Subcutaneous abdominal adipose tissue (tissue), 5 donors: ENCODE data around the gene CXCL12.

ENCODE experiments used
- H3K27ac ChIP-seq: one replicate; pipeline ENCODE4 v1.7.0; 2013; ENCODE audit warnings: low read depth, mild to moderate bottlenecking, inconsistent platforms, low read length, moderate library complexity
- H3K27me3 ChIP-seq, 5 donors: one replicate each; pipeline ENCODE4 v1.7.0; 2013; ENCODE audit warnings: low read length in 5 of 5, inconsistent platforms in 1 of 5; ENCODE audit not compliant: control insufficient read depth in 5 of 5, insufficient read depth in 4 of 5
- H3K36me3 ChIP-seq, 5 donors: one replicate each; pipeline ENCODE4 v1.7.0; 2013; ENCODE audit warnings: low read length in 5 of 5; ENCODE audit not compliant: control insufficient read depth in 5 of 5, insufficient read depth in 5 of 5
- H3K4me1 ChIP-seq, 5 donors: one replicate each; pipeline ENCODE4 v1.7.0; 2013; ENCODE audit warnings: low read length in 5 of 5, mild to moderate bottlenecking in 3 of 5, moderate library complexity in 1 of 5; ENCODE audit not compliant: control insufficient read depth in 5 of 5, insufficient read depth in 5 of 5
- H3K4me3 ChIP-seq, 5 donors: one replicate each; pipeline ENCODE4 v1.7.0; 2013; ENCODE audit warnings: low read length in 5 of 5, low read depth in 1 of 5
- H3K9ac ChIP-seq, 5 donors: one replicate each; pipeline ENCODE4 v1.7.0; 2013; ENCODE audit warnings: low read length in 5 of 5, mild to moderate bottlenecking in 4 of 5, moderate library complexity in 3 of 5
- H3K9me3 ChIP-seq, 5 donors: one replicate each; pipeline ENCODE4 v1.7.0; 2013; ENCODE audit warnings: low read length in 5 of 5; ENCODE audit not compliant: control insufficient read depth in 5 of 5
- donor health status: healthy.
- donor health status: healthy.
- donor health status: healthy.
- donor health status: healthy.
- donor health status: healthy.

The CXCL12 gene

DNA sequence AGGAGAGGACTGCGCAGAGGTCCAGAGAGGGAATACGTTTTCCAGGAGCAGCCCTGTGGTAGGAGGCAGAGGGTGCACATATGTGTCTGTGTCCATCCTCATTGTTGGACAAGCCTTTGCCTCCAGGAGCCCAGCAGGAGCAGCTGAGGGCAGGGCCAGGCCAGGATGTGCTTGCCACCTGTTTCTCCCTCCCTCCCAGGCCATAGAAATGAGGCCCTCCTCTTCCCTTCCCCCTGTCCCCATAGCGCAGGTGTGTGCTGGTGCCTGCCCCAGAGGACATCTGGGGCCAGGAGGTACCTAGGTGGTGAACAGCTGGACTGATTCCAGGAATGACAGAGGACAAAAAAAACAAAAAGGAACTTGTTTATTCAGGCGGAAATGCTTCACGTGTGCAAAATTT lies 10.5 kb upstream of the CXCL12 start:
- Histone ChIP-seq H3K4me1 (peaks cover 0 to 11% (median 5%) of the 10 kb centered on the region in 5 donors), H3K9me3 (no peaks in the 10 kb centered on the region), H3K4me3 (no peak overlapping the region), H3K9ac (no peak overlapping the region), H3K27me3 (peaks cover 0 to 4% (median 0%) of the 10 kb centered on the region in 5 donors), H3K27ac (no peak overlapping the region), H3K36me3 (no peaks in the 10 kb centered on the region)

DNA sequence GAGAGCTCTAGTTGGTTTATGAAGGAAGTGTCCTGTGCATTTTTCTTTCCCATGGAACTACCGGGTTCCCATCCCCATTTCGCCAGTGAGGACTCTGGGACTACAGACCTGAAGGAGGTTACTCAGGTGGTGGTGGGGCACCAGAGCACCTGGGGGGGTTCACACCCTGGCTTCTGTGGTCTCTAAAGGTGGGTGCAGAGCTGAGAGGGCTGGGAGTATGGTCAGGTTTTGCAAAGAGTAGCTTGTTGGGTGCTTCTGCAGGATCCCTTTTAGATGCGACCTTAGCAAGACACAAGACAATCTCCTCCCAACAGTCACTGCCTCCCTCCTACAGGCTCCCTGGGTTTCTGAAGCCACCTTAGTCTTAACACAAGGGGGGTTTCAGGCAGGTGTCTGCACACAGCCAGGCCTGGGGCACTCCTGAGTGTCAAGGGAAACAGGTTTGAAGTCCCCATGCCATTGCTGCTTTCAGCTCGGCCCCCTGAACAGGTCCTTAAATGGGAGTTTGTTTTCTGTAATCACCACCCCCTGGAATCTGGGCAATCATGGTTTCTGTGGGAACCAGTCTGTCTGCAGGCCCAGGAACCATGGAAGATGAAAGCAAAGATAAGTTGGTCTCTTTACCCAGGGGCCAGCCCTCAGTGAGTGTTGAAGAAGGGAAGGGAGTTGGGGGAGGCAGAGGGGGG lies 9.9 kb upstream of the CXCL12 start:
- Histone ChIP-seq H3K4me3 (no peak overlapping the region), H3K4me1 (peaks cover 0 to 11% (median 8%) of the 10 kb centered on the region in 5 donors), H3K27me3 (peaks cover 0 to 4% (median 0%) of the 10 kb centered on the region in 5 donors), H3K9me3 (no peaks in the 10 kb centered on the region), H3K9ac (no peak overlapping the region), H3K36me3 (no peaks in the 10 kb centered on the region), H3K27ac (no peak overlapping the region)

DNA sequence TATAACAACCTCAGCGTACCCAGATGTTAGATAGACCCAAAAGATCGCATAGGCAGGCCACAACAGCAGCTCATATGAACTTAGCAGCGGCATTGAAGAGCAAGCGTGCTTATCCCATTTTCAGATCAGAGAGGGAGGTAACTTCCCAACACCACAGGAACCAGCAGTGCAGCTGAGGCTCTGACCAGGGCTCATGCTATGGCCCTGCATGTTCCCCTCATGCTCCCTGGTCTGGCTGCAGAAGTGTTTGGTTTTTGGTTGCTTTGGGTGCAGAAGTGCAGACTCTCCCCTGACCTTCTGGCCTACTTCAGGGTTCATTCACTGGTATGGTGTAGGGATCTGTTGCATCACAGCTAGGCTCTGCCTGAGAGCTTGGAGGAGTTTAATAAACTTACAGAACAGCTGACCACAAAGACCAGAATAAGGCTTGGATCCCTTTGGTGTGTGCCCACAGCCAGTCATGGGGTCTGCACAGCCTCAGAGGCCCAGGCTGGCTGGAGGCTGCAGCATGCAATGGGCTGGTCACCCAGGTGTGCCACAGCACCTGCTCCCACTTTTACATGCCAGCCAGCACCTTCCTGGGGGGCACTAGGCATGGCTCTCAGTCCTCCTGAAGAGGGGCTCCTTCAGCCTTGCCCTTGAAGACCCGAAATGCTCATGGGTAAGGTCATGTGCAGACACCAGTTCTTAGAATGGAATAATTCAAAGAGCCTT lies 9.1 kb upstream of the CXCL12 start:
- no peaks in the 10 kb centered on the region for H3K9me3 ChIP-seq
- no peaks in the 10 kb centered on the region for H3K36me3 ChIP-seq
- H3K27me3 ChIP-seq: peaks cover 0 to 4% (median 0%) of the 10 kb centered on the region in 5 donors
- no peak overlapping the region for H3K27ac ChIP-seq
- peaks cover 3 to 15% (median 13%) of the 10 kb centered on the region in 5 donors for H3K4me1 ChIP-seq
- H3K9ac ChIP-seq: no peak overlapping the region
- H3K4me3 ChIP-seq: no peak overlapping the region

DNA sequence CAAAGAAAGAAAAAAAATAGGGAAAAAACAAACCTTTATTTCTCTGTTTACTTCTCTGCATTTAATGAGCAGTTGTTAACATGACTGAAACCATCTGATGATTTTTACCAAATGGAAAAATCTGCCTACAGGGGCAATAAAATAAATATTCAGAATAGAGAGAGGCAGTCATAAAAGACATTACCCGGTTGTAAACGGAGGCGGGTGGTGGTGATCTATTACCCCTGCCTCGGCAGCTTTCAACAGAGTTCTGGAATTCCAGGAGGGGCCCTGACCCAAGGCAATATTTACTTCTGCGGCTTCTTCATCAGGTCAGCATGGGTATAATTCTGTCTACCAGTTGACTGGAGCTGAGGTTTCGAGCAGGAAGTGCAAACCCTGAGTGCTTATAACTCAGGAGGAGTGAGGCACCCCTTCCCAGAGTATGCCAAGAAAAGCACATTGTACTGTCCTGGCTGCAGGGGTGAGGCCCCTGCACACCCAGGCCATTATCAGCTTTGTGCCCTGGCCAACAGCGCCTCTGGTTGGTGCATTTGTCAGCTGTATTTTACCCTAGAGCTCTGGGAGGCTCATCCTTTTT lies 8.2 kb upstream of the CXCL12 start:
- H3K27ac ChIP-seq: no peak overlapping the region
- no peak overlapping the region for H3K4me3 ChIP-seq
- no peaks in the 10 kb centered on the region for H3K36me3 ChIP-seq
- no peaks in the 10 kb centered on the region for H3K9me3 ChIP-seq
- H3K4me1 ChIP-seq: peaks cover 3 to 20% (median 17%) of the 10 kb centered on the region in 5 donors
- H3K27me3 ChIP-seq: peaks cover 0 to 4% (median 0%) of the 10 kb centered on the region in 5 donors
- no peak overlapping the region for H3K9ac ChIP-seq

DNA sequence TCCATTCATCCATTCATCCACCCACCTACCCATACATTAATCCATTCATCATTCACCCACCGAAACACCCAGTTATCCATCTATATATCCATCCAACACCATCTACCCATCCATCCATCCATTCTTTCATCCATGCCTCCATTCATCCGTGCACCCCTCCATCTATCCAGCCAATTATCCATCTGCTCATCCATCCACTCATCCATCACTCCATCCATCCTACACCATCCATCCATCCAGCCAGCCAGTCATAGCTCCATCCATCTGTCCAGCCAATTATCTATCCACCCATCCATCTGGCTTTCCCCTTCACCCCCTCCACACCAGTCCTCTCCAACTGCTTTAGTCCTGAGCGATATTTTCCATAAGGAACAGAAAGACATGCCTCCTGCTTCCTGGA lies 7.5 kb upstream of the CXCL12 start:
- Histone ChIP-seq H3K27me3 (peaks cover 0 to 4% (median 0%) of the 10 kb centered on the region in 5 donors), H3K4me3 (no peak overlapping the region), H3K9me3 (no peaks in the 10 kb centered on the region), H3K4me1 (peaks cover 3 to 20% (median 13%) of the 10 kb centered on the region in 5 donors), H3K9ac (no peak overlapping the region), H3K27ac (no peak overlapping the region), H3K36me3 (no peaks in the 10 kb centered on the region)

DNA sequence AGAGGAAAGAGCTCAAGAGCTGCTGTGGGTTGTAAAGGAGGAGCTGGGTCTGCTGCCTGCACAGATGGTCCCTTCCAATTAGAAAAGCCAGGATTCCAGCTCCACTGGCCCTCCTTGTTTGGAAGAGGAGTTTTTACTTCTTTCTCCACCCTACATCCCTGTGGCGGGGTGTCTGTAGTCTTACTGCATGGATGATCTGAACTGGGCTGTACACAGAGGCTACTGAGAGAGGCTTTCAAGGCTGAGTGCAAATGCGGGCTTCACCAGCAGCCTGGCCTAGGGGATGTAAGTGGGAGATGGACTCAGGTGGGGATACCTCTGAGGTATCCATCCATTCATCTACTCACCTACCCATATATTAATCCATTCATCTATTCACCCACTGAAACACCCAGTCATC lies 7.1 kb upstream of the CXCL12 start:
- Histone ChIP-seq H3K9me3 (no peaks in the 10 kb centered on the region), H3K9ac (no peak overlapping the region), H3K27me3 (peaks cover 0 to 4% (median 1%) of the 10 kb centered on the region in 5 donors), H3K4me3 (no peak overlapping the region), H3K4me1 (peaks cover 3 to 21% (median 13%) of the 10 kb centered on the region in 5 donors), H3K36me3 (no peaks in the 10 kb centered on the region), H3K27ac (no peak overlapping the region)

DNA sequence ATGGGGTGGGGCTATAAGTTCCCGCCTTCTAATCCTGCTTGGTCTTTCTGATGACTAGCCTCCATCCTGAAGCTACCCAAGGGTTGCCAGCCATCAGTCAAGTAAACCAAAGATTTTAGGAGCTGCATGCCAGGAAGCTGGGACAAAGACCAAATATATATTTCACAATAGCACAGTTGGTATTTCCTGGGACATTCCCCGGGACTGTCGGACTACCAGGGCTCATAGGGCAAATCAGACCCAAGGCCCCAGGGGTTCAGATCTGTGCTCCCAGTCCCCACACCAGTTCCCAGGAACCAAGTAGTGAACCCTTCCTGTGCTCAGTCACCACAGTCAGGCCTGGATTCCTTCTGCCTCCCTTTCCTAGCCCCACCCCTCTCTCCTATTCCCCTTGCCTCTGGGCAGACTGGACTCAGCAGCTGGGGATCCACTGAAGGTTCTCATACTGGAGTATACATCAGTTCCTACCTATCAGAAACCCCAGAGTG lies 5.7 kb upstream of the CXCL12 start:
- H3K9ac ChIP-seq: no peak overlapping the region
- H3K4me1 ChIP-seq: peaks cover 3 to 28% (median 17%) of the 10 kb centered on the region in 5 donors
- H3K9me3 ChIP-seq: no peaks in the 10 kb centered on the region
- H3K36me3 ChIP-seq: no peaks in the 10 kb centered on the region
- H3K27me3 ChIP-seq: peaks cover 0 to 8% (median 3%) of the 10 kb centered on the region in 5 donors
- no peak overlapping the region for H3K4me3 ChIP-seq
- no peak overlapping the region for H3K27ac ChIP-seq

DNA sequence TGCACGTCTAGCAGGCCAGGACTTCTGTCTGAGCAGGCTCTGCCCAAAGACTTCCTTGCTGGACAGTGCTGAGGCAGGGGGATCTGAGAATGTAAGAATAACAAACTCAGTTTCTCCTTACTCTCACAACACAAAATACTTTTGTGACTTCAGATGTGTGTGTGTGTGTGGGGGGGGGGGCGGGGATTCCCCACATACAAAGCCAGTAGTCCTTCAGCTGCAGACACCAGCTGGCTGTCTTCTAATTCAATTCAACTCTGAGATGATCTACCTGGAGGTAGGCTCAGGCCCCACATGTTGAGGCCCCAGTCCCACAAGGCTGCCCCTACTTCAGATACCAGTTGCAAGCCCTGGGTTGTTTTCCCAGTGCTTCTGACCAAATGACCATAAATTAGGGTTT lies 4.7 kb upstream of the CXCL12 start:
- peaks cover 3 to 36% (median 24%) of the 10 kb centered on the region in 5 donors for H3K4me1 ChIP-seq
- no peaks in the 10 kb centered on the region for H3K9me3 ChIP-seq
- H3K9ac ChIP-seq: no peak overlapping the region
- peaks cover 0 to 5% (median 3%) of the 10 kb centered on the region in 5 donors for H3K27me3 ChIP-seq
- no peak overlapping the region for H3K4me3 ChIP-seq
- H3K27ac ChIP-seq: no peak overlapping the region
- no peaks in the 10 kb centered on the region for H3K36me3 ChIP-seq

DNA sequence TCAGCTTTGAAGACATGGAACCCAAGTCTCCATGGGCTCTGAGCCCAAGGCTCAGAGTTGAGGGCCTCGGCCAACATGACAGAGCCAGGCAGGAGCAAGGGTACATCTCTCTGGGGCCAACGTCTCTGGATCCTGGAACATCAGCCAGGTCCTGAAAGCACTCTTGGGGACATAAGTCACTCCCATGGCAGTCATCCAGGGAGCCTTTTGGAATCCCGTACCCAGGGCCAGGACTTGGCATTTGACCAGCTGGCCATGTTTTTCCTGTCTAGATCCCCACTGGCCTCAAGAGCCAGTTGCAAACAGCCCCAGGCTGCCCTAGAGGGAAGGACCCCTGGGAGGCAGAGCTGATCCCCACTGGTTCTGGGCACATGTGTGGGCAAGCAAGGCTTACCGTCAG lies 4.3 kb upstream of the CXCL12 start:
- H3K9ac ChIP-seq: no peak overlapping the region
- H3K27me3 ChIP-seq: peaks cover 0 to 9% (median 5%) of the 10 kb centered on the region in 5 donors
- H3K9me3 ChIP-seq: no peaks in the 10 kb centered on the region
- H3K27ac ChIP-seq: no peak overlapping the region
- no peaks in the 10 kb centered on the region for H3K36me3 ChIP-seq
- peaks cover 3 to 40% (median 28%) of the 10 kb centered on the region in 5 donors for H3K4me1 ChIP-seq
- H3K4me3 ChIP-seq: no peak overlapping the region

DNA sequence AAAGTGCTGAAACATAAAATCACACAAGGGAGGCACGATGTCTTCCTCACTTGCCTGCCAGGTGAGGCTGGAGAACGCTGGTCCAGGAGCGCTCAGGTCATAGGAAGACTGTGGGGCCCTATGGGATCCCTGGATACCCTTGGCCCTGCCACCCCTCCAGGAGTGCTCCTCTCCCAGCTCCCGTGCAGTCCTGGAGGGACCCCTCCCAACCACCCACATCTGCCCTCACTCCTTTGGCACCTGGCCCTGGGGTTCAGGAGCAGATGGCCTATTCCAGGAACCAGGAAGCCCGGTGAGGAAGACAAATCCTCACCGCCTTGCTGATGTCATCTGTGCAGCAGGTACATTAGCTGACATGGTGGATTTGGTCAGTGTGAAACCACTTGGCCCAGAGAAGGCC lies 3.7 kb upstream of the CXCL12 start:
- peaks cover 0 to 11% (median 5%) of the 10 kb centered on the region in 5 donors for H3K27me3 ChIP-seq
- peaks cover 3 to 46% (median 33%) of the 10 kb centered on the region in 5 donors for H3K4me1 ChIP-seq
- H3K9me3 ChIP-seq: no peaks in the 10 kb centered on the region
- no peaks in the 10 kb centered on the region for H3K36me3 ChIP-seq
- no peak overlapping the region for H3K4me3 ChIP-seq
- no peak overlapping the region for H3K9ac ChIP-seq
- H3K27ac ChIP-seq: no peak overlapping the region
